Parathyroid adenoma (tissue), 2 donors: ENCODE measurements around the gene EFCAB10.
"Not testable (repeated sequence)": the region's sequence is repeated elsewhere in the genome, so short reads cannot be mapped to it uniquely, and the experiment has no call there.

ENCODE experiments used
- H2AFZ ChIP-seq: fragments of 300-600 bp; sonication (generic); one replicate; pipeline ENCODE4 v1.7.0; 2017; ENCODE audit warnings: antibody characterized with exemption, mild to moderate bottlenecking
- H3K27ac ChIP-seq: fragments of 300-600 bp; sonication (generic); one replicate; pipeline ENCODE4 v1.7.0; 2017
- H3K27me3 ChIP-seq: fragments of 300-600 bp; sonication (generic); one replicate; pipeline ENCODE4 v1.7.0; 2017; ENCODE audit warnings: low read length; ENCODE audit not compliant: control insufficient read depth, insufficient read depth
- H3K36me3 ChIP-seq: fragments of 300-600 bp; sonication (generic); one replicate; pipeline ENCODE4 v1.7.0; 2017; ENCODE audit warnings: low read length; ENCODE audit not compliant: control insufficient read depth, insufficient read depth
- H3K4me1 ChIP-seq: fragments of 300-600 bp; sonication (generic); one replicate; pipeline ENCODE4 v1.7.0; 2017; ENCODE audit warnings: control low read depth
- H3K4me2 ChIP-seq: fragments of 300-600 bp; sonication (generic); one replicate; pipeline ENCODE4 v1.7.0; 2017; ENCODE audit warnings: low read length
- H3K4me3 ChIP-seq: fragments of 300-600 bp; sonication (generic); one replicate; pipeline ENCODE4 v1.7.0; 2017; ENCODE audit warnings: low read depth, low read length
- H3K79me2 ChIP-seq: fragments of 300-600 bp; sonication (generic); one replicate; pipeline ENCODE4 v1.7.0; 2017; ENCODE audit warnings: control low read depth
- H3K9ac ChIP-seq: fragments of 300-600 bp; sonication (generic); one replicate; pipeline ENCODE4 v1.7.0; 2017; ENCODE audit warnings: mild to moderate bottlenecking
- H3K9me3 ChIP-seq: fragments of 300-600 bp; sonication (generic); one replicate; pipeline ENCODE4 v1.7.0; 2017; ENCODE audit warnings: low read length; ENCODE audit not compliant: control insufficient read depth
- CTCF ChIP-seq: fragments of 300-600 bp; sonication (generic); IDR thresholded peaks from one replicate; pipeline ENCODE4 v1.7.0; 2017; ENCODE audit warnings: antibody characterized with exemption, mild to moderate bottlenecking
- donor health status: primary hyperparathyroidism.

The EFCAB10 gene

GRCh38 chr7:105530126-105530525, 51.2 kb downstream of the EFCAB10 start:
- Histone ChIP-seq H2AFZ (no peak overlapping the region), H3K4me2 (no peak overlapping the region), H3K9me3 (no peaks in the 10 kb centered on the region), H3K9ac (no peak overlapping the region), H3K27me3 (no peaks in the 10 kb centered on the region), H3K4me1 (peaks cover 6% of the 10 kb centered on the region), H3K27ac (no peak overlapping the region), H3K36me3 (no peaks in the 10 kb centered on the region), H3K4me3 (no peak overlapping the region), H3K79me2 (peaks cover 8% of the 10 kb centered on the region)
- no peak for TF ChIP-seq CTCF

DNA sequence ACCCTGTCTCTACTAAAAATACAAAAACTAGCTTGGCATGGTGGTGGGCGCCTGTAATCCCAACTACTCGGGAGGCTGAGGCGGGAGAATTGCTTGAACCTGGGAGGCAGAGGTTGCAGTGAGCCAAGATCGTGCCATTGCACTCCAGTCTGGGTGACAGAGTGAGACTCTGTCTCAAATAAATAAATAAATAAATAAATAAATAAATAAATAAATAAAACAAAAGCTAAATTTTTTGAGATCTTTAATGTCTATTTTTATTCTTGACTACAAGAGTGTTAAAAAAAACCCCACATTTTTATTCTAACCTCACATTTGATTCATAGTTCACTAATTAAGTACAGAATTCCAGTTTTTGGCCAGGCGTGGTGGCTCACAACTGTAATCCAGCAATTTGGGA, 53.6 kb downstream of the EFCAB10 start:
- H3K4me1 ChIP-seq, H3K4me3 ChIP-seq, H2AFZ ChIP-seq, H3K79me2 ChIP-seq, H3K9ac ChIP-seq, H3K27me3 ChIP-seq, H3K27ac ChIP-seq, H3K9me3 ChIP-seq, H3K36me3 ChIP-seq, H3K4me2 ChIP-seq: not testable (repeated sequence)

DNA sequence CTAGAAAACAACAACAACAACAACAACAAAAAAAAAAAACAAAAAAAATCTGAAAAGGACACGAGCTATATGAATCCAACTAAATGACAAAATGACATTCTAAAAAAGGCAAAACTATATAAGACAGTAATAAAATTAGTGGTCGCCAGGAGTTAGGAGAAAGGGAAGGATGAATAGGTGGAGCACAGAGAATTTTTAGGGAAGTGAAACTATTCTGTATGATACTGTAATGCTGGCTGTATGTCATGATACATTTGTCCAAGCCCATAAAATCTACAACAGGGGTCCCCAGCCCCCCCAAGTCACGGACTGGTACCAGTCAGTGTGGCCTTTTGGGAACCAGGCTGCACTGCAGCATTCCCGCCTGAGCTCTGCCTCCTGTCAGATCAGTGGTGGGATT, 56.5 kb downstream of the EFCAB10 start:
- Histone ChIP-seq H3K9ac (no peak overlapping the region), H3K4me3 (no peak overlapping the region), H3K27me3 (no peaks in the 10 kb centered on the region), H3K79me2 (peaks cover 1% of the 10 kb centered on the region), H3K27ac (no peak overlapping the region), H2AFZ (no peak overlapping the region), H3K36me3 (no peaks in the 10 kb centered on the region), H3K4me1 (peaks cover 12% of the 10 kb centered on the region), H3K9me3 (no peaks in the 10 kb centered on the region), H3K4me2 (no peak overlapping the region)
- TF ChIP-seq CTCF = no peak

DNA sequence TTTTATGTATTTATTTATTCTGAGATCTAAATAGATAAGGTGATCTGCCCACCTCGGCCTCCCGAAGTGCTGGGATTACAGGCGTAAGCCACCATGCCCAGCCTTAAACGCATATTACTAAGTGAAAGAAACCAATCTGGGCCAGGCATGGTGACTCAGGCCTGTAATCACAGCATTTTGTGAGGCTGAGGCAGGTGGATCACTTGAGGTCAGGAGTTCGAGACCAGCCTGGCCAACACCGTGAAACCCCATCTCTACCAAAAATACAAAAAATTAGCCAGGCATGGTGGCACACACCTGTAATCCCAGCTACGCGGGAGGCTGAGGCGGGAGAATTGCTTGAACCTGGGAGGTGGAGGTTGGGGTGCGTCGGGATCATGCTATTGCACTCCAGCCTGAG, 56.9 kb downstream of the EFCAB10 start:
- H3K4me1 ChIP-seq = peaks cover 12% of the 10 kb centered on the region
- not testable (repeated sequence) for H3K27ac ChIP-seq, H3K79me2 ChIP-seq, H2AFZ ChIP-seq, H3K27me3 ChIP-seq, H3K36me3 ChIP-seq, H3K9me3 ChIP-seq, H3K4me3 ChIP-seq, H3K4me2 ChIP-seq, H3K9ac ChIP-seq

DNA sequence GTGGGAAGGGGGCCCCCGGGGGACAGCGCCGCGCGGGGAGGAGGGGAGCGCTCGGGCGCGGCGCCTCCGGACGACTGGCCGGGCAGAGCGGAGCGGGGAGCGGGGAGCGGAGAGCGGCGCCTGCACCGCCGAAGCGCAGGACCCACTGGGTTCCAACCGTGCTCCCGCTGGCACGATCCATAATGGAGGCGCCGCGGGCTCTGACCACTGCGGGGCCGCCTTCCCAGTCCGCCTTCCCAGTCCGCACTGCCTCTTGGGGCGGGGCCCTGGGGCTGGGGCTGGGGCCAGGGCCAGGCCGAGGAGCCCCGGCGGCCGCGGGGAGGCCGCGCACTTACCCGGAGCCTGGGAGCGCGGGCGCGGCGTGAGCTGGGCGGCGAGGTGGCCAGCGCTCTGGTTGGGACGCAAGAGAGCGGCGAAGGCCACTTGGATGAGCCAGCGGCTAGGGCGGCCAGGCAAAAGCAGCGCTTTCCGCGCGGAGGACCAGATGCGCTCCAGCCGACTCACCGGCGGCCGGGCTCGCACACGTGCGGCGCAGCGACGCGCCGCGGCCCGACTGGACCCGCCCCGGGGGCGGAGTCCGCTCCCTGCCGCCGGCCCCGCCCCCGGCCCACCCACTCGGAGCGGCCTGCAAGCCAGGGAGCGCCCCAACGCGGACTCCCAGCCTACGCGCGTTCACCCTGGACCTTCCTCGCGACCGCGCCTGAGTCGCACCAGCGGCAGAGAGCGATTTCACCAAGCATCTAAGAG, 59.4 kb downstream of the EFCAB10 start, which contains the start of gene PUS7:
Gene PUS7, minus strand, starts transcription at position 555 of the 747 bp plus-strand sequence. CDS start 13,759 bp downstream, outside the sequence.
- Histone ChIP-seq H3K4me2 (peak within 1 kb of the TSS; percentile 95), H3K36me3 (no peaks in the 10 kb centered on the region), H3K9ac (peak within 1 kb of the TSS; percentile 92), H3K4me3 (peak within 1 kb of the TSS; percentile 66), H3K4me1 (peaks cover 12% of the 10 kb centered on the region), H3K27me3 (no peaks in the 10 kb centered on the region), H2AFZ (peak within 1 kb of the TSS; percentile 100), H3K27ac (peak within 1 kb of the TSS; percentile 97), H3K9me3 (no peaks in the 10 kb centered on the region), H3K79me2 (peaks cover 18% of the 10 kb centered on the region)
- no peak for TF ChIP-seq CTCF
